Measurements from ENCODE around the gene ADGRE1. TPM values are rescaled to one million over a fixed set of nuclear protein-coding genes. Genes with fewer than 3 reads are reported as not detected.

ADGRE1 gene
- polyA plus RNA-seq, 1 of the 3 experiments (the other 2 are of a cell fraction), result 8.9 TPM

DNA sequence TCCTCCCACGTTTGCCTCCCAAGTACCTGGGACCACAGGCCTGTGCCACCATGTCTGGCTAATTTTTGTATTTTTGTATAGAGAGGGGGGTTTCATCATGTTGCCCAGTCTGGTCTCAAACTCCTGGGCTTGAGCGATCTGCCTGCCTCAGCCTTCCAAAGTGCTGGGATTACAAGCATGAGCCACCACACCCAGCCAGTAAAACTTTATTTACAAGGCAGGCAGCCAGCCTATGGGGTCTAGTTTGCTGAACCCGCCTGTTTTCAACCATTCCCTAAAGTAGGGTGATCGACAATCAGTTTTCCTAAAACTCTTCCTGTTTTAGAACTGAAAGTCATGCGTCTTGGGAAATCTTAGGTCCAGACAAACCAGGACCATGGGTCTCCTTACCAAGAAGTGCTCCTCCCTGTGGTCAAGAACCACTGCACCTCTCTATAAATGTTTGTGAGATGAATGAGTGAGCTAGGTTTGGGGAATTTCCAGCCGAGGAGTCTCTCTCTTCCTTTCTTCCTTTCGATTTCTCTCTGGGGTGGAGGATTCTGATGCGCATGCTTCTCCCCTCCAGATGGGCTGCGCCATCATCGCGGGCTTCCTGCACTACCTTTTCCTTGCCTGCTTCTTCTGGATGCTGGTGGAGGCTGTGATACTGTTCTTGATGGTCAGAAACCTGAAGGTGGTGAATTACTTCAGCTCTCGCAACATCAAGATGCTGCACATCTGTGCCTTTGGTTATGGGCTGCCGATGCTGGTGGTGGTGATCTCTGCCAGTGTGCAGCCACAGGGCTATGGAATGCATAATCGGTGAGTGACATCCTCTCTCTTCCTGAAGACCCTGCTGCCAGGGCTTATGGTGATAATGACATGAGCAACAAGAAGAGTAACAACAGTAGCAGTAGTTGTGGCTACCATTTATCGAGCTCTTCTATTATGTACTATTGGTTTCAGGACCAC, 38.7 kb downstream of the ADGRE1 start:
- no peaks in the 10 kb centered on the region for H3K79me2 ChIP-seq (ENCODE audit: insufficient read depth)
- H4K20me1 ChIP-seq (ENCODE audit: insufficient read depth), result no peaks in the 10 kb centered on the region
- H3K4me1 ChIP-seq (ENCODE audit: control insufficient read depth in 1 of 2, insufficient read depth in 2 of 2, low read depth in 1 of 2, low read length in 1 of 2), result no peaks in the 10 kb centered on the region
- ChIA-PET CTCF (interaction anchor here (1.0 to 1.2 kb wide), 2 partner anchors 12 to 62 kb away, joined by 3 read pairs; no protein-coding TSS in a partner anchor), POLR2A (no interaction called here)
- DNase-seq, result no peak
- peaks cover 11% of the 10 kb centered on the region; the same call in 1 of the 2 replicates for H3K27me3 ChIP-seq (ENCODE audit: insufficient read depth)
- H3K36me3 ChIP-seq (replicated peaks in 1 of 2; ENCODE audit: control insufficient read depth in 1 of 2, insufficient read depth in 2 of 2, low read length in 1 of 2), result no peaks in the 10 kb centered on the region
- H3K27ac ChIP-seq (ENCODE audit: low read depth in 2 of 2, low read length in 1 of 2), result peak overlapping the region in 1 of 2 experiments; percentile 59; a peak in 2 of 4 replicates
- 3% methylated on average over 15 of the region's 15 CpGs for WGBS (ENCODE audit: low lambda C conversion rate)
- peak overlapping the region; percentile 47 for H3K9ac ChIP-seq
- H3K9me2 ChIP-seq, result no peaks in the 10 kb centered on the region
- H3K4me3 ChIP-seq (ENCODE audit: low read depth in 2 of 2, low read length in 1 of 2), result peak overlapping the region; percentile 49 to 69; a peak in 3 of 4 replicates
- H3F3A ChIP-seq (replicated peaks; ENCODE audit: insufficient read depth), result no peaks in the 10 kb centered on the region
- peak overlapping the region; percentile 97 for H2AFZ ChIP-seq (ENCODE audit: low read depth)
- H3K4me2 ChIP-seq, result peak overlapping the region; percentile 81
- no peaks in the 10 kb centered on the region for H3K9me3 ChIP-seq
- TF ChIP-seq, protein P1, sequence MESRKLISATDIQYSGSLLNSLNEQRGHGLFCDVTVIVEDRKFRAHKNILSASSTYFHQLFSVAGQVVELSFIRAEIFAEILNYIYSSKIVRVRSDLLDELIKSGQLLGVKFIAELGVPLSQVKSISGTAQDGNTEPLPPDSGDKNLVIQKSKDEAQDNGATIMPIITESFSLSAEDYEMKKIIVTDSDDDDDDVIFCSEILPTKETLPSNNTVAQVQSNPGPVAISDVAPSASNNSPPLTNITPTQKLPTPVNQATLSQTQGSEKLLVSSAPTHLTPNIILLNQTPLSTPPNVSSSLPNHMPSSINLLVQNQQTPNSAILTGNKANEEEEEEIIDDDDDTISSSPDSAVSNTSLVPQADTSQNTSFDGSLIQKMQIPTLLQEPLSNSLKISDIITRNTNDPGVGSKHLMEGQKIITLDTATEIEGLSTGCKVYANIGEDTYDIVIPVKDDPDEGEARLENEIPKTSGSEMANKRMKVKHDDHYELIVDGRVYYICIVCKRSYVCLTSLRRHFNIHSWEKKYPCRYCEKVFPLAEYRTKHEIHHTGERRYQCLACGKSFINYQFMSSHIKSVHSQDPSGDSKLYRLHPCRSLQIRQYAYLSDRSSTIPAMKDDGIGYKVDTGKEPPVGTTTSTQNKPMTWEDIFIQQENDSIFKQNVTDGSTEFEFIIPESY (IDR thresholded peaks at IDR 0.05; ENCODE audit: borderline replicate concordance, low read depth), result no peak
- no peak for TF ChIP-seq FOSL2 (IDR thresholded peaks at IDR 0.05; ENCODE audit: borderline replicate concordance, low read depth)
- TF ChIP-seq, protein P2, sequence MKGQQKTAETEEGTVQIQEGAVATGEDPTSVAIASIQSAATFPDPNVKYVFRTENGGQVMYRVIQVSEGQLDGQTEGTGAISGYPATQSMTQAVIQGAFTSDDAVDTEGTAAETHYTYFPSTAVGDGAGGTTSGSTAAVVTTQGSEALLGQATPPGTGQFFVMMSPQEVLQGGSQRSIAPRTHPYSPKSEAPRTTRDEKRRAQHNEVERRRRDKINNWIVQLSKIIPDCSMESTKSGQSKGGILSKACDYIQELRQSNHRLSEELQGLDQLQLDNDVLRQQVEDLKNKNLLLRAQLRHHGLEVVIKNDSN (IDR thresholded peaks at IDR 0.05; ENCODE audit: borderline replicate concordance, low read depth), result no peak
- TF ChIP-seq, protein P3, sequence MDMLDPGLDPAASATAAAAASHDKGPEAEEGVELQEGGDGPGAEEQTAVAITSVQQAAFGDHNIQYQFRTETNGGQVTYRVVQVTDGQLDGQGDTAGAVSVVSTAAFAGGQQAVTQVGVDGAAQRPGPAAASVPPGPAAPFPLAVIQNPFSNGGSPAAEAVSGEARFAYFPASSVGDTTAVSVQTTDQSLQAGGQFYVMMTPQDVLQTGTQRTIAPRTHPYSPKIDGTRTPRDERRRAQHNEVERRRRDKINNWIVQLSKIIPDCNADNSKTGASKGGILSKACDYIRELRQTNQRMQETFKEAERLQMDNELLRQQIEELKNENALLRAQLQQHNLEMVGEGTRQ (IDR thresholded peaks at IDR 0.05; ENCODE audit: borderline replicate concordance, low read depth, low read length), result no peak
- TF ChIP-seq ELF1 (IDR thresholded peaks at IDR 0.05), result peak; percentile 43; the same call in 1 of the 2 replicates
- TF ChIP-seq CHD2 (IDR thresholded peaks at IDR 0.05; ENCODE audit: low read length, partially characterized antibody), result no peak
- TF ChIP-seq, protein P4, sequence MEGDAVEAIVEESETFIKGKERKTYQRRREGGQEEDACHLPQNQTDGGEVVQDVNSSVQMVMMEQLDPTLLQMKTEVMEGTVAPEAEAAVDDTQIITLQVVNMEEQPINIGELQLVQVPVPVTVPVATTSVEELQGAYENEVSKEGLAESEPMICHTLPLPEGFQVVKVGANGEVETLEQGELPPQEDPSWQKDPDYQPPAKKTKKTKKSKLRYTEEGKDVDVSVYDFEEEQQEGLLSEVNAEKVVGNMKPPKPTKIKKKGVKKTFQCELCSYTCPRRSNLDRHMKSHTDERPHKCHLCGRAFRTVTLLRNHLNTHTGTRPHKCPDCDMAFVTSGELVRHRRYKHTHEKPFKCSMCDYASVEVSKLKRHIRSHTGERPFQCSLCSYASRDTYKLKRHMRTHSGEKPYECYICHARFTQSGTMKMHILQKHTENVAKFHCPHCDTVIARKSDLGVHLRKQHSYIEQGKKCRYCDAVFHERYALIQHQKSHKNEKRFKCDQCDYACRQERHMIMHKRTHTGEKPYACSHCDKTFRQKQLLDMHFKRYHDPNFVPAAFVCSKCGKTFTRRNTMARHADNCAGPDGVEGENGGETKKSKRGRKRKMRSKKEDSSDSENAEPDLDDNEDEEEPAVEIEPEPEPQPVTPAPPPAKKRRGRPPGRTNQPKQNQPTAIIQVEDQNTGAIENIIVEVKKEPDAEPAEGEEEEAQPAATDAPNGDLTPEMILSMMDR (IDR thresholded peaks at IDR 0.05), result peak; percentile 64
- TF ChIP-seq FOXJ3 (CRISPR knock-in tag; IDR thresholded peaks at IDR 0.05), result no peak
- TF ChIP-seq FOXM1 (IDR thresholded peaks at IDR 0.05; ENCODE audit: low read depth), result no peak
- no peak for TF ChIP-seq RCOR1 (IDR thresholded peaks at IDR 0.05; ENCODE audit: low read length)
- TF ChIP-seq, protein P5, sequence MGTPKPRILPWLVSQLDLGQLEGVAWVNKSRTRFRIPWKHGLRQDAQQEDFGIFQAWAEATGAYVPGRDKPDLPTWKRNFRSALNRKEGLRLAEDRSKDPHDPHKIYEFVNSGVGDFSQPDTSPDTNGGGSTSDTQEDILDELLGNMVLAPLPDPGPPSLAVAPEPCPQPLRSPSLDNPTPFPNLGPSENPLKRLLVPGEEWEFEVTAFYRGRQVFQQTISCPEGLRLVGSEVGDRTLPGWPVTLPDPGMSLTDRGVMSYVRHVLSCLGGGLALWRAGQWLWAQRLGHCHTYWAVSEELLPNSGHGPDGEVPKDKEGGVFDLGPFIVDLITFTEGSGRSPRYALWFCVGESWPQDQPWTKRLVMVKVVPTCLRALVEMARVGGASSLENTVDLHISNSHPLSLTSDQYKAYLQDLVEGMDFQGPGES (IDR thresholded peaks at IDR 0.05; ENCODE audit: low read depth, low read length), result no peak
- TF ChIP-seq MEF2A (IDR thresholded peaks at IDR 0.05; ENCODE audit: borderline replicate concordance, low read depth), result no peak
- TF ChIP-seq GABPA (IDR thresholded peaks at IDR 0.05; ENCODE audit: low read depth), result no peak
- no peak for TF ChIP-seq TEAD4 (IDR thresholded peaks at IDR 0.05; ENCODE audit: borderline replicate concordance, insufficient read depth)
- 0 out of 2 replicates have a peak, but pooled peaks have one; percentile 6 for TF ChIP-seq TCF12 (IDR thresholded peaks at IDR 0.05)
- TF ChIP-seq SMC3 (IDR thresholded peaks at IDR 0.05; ENCODE audit: low read depth, low read length), result no peak
- no peak for TF ChIP-seq RAD21 (IDR thresholded peaks at IDR 0.05; ENCODE audit: low read length)
- no peak for TF ChIP-seq EZH2phosphoT487 (IDR thresholded peaks at IDR 0.05; ENCODE audit: borderline replicate concordance, low read depth)
- TF ChIP-seq NFIC (IDR thresholded peaks at IDR 0.05; ENCODE audit: borderline replicate concordance), result no peak
- TF ChIP-seq SIN3A (IDR thresholded peaks at IDR 0.05; ENCODE audit: borderline replicate concordance, low read depth, low read length), result no peak
- no peak for TF ChIP-seq MXI1 (IDR thresholded peaks at IDR 0.05; ENCODE audit: low read depth, low read length)
- TF ChIP-seq, protein P6, sequence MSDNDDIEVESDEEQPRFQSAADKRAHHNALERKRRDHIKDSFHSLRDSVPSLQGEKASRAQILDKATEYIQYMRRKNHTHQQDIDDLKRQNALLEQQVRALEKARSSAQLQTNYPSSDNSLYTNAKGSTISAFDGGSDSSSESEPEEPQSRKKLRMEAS (IDR thresholded peaks at IDR 0.05; ENCODE audit: low read depth), result peak; percentile 39; the same call in 1 of the 2 replicates
- no peak for TF ChIP-seq GATA2 (CRISPR knock-in tag; IDR thresholded peaks at IDR 0.05)
- TF ChIP-seq RFX5 (IDR thresholded peaks at IDR 0.05; ENCODE audit: low read length), result no peak

All from SK-N-SH (cell line).